GM08714 (cell line): Measurements from ENCODE around the gene RBM23.

ENCODE experiments used
- H3K4me3 ChIP-seq: fragments of 200-500 bp; sonication (Bioruptor generic); 2 replicates; pipeline ENCODE4 v1.5.1; 2014; ENCODE audit warnings: mild to moderate bottlenecking, low read length, inconsistent platforms
- ZNF274 ChIP-seq: IDR thresholded peaks from 2 replicates; pipeline ENCODE4 v1.6.1; 2012; ENCODE audit warnings: mild to moderate bottlenecking, low read depth, low read length

The RBM23 gene

DNA sequence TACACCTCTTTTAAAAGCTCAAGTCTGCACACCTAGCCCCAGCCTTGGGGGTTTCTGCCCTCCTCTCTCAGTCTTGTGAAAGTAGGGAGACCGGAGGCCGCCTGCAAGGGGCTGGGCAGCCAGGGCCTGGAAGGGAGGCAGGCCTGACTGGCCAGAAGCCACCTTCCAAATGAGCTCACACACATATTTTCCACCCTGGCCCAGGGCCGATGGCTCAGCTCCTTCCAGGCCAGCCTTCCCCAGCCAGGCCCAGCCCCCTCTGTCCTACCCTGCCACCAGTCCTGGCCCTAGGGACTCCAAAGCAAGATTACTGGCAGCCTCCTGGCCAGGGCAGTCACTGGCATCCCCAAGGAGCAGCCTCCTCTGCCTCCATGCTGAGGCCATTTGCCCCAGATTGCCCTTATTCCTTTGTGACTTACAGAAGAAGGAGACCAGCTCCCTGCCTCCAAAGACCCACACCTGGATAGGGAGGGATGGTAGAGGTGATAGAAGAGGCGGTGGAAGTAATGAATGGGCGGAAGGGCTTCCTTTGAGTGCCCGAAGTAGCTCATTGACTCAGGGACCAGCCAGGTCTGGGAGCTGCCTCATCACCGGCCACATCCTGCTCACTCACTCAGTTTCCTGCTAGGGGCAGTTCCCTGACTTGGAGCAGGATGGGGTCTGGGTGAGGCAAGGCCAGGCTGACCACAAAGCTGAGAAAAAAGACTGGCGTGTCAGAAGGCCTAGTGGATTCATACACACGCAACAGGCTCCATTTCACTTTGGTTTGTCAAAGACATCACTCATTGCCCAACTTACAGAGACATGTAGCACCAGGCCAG is 67.8 kb downstream of the RBM23 start:
- no peak for TF ChIP-seq ZNF274
- H3K4me3 ChIP-seq: no peak overlapping the region

GRCh38 chr14:22849212-22849819 is 69.6 kb downstream of the RBM23 start:
- H3K4me3 ChIP-seq: no peak overlapping the region
- TF ChIP-seq ZNF274: no peak

DNA sequence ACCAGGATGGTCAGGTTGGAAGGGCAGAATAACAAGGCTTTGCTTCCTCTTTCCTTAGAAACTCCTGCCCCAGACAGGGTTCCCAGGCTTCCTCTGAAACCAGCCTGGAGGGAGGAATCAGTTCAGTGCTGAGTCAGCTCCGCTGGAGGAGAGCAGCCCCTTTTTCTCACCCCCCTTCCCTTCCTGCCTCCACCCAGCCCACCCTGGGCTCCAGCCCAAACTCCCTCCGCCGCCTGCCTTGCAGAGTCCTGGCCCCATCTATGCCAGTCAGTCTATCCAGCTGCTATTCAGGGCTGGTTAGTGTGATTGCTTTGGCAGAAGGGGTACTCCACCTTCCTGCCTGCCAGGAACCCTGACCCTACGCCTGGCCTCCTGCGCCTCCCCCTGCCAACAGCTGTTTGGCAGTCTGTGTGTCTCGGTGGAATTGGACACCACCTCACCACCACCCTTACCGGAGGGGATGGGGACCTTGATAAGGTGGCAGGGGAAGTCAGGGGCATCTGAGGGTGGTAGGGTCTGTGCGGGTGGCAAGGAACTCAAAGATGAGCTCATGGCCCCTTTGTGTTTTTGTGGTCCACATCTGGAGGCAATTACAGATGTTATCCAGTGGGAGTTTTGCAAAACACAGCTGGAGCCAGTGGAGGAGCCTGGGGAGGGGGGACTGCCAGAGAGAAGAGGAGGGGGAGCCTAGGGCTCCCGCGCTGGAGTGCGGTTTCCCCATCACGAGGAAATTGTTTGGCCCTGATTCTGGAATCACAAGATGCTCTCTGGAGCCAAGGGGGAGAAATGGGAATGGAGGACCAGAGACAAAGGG is 70.4 kb downstream of the RBM23 start:
- no peak overlapping the region for H3K4me3 ChIP-seq
- no peak for TF ChIP-seq ZNF274

GRCh38 chr14:22847661-22848341 is 71.1 kb downstream of the RBM23 start:
- TF ChIP-seq ZNF274: no peak
- no peak overlapping the region for H3K4me3 ChIP-seq

- TF ChIP-seq ZNF274: no peak
- H3K4me3 ChIP-seq: no peak overlapping the region
Observed at GRCh38 chr14:22846811-22847307, 72.1 kb downstream of the RBM23 start.

GRCh38 chr14:22845821-22846625 is 72.9 kb downstream of the RBM23 start:
- H3K4me3 ChIP-seq: no peak overlapping the region
- TF ChIP-seq ZNF274: no peak

- TF ChIP-seq ZNF274: no peak
- no peak overlapping the region for H3K4me3 ChIP-seq
Observed at GRCh38 chr14:22845103-22845394, 73.9 kb downstream of the RBM23 start.

GRCh38 chr14:22844221-22845102 is 74.5 kb downstream of the RBM23 start:
- H3K4me3 ChIP-seq: no peak overlapping the region
- TF ChIP-seq ZNF274: no peak
